Measurements from ENCODE around the gene GPI. TPM values are rescaled to one million over a fixed set of nuclear protein-coding genes. Genes with fewer than 3 reads are reported as not detected.

GPI gene
- total and polyA plus RNA-seq, 2 donors (not counting 3 experiments of a cell fraction or from before 2014, with no cell fraction given), result 131 to 273 TPM

GRCh38 chr19:34341935-34342680 is 22.9 kb upstream of the GPI start:
- no peaks in the 10 kb centered on the region for H3K9me1 ChIP-seq (replicated peaks; ENCODE audit: control insufficient read depth, extremely low read depth, insufficient read depth, low read length)
- peaks cover 24 to 45% of the 10 kb centered on the region in 2 experiments for H3K36me3 ChIP-seq (ENCODE audit: control insufficient read depth in 2 of 2, extremely low read depth in 1 of 2, insufficient read depth in 2 of 2, low read length in 2 of 2)
- TF ChIP-seq MYC (IDR thresholded peaks at IDR 0.05; ENCODE audit: low read depth, low read length) (no peak), GATA2 (IDR thresholded peaks at IDR 0.05; ENCODE audit: insufficient read depth, insufficient read length, low read depth, low read length) (no peak), FOS (IDR thresholded peaks at IDR 0.05; ENCODE audit: borderline replicate concordance, insufficient read depth, low read length) (no peak), MAX (IDR thresholded peaks at IDR 0.05; ENCODE audit: insufficient read depth, insufficient read length) (no peak), CTCF (IDR thresholded peaks at IDR 0.05; ENCODE audit: extremely low read depth in 1 of 2, insufficient read depth in 1 of 2, low read depth in 1 of 2, low read length in 2 of 2) (no peak), JUN (IDR thresholded peaks at IDR 0.05; ENCODE audit: borderline replicate concordance, insufficient read depth, insufficient read length, low read depth) (no peak), POLR2AphosphoS5 (IDR thresholded peaks at IDR 0.05; ENCODE audit: insufficient read depth, low read depth, low read length) (no peak), POLR2A (IDR thresholded peaks at IDR 0.05; ENCODE audit: low read depth, low read length) (no peak), EZH2 (IDR thresholded peaks at IDR 0.05; ENCODE audit: borderline replicate concordance, low read depth, low read length, severe bottlenecking) (no peak)
- H3K27me3 ChIP-seq (ENCODE audit: control insufficient read depth in 2 of 2, insufficient read depth in 2 of 2, low read length in 2 of 2), result no peaks in the 10 kb centered on the region
- no peak overlapping the region for H3K9ac ChIP-seq (replicated peaks; ENCODE audit: extremely low read depth, insufficient read depth, low read length)
- H4K20me1 ChIP-seq (replicated peaks; ENCODE audit: control insufficient read depth, extremely low read depth, insufficient read depth, low read length), result no peaks in the 10 kb centered on the region
- H3K9me3 ChIP-seq (replicated peaks; ENCODE audit: control insufficient read depth, insufficient read depth, low read length), result no peaks in the 10 kb centered on the region
- H3K4me2 ChIP-seq (ENCODE audit: insufficient read depth, low read length), result no peak overlapping the region
- no peak overlapping the region for H3K4me3 ChIP-seq (replicated peaks in 1 of 3; ENCODE audit: insufficient read depth in 1 of 3, low read depth in 1 of 3, low read length in 3 of 3)
- intact Hi-C loops (cut with micrococcal nuclease) (no loop called here), dilution Hi-C loops (cut with MboI; ENCODE audit: extremely low pct_ligation_motif_present, low sequenced_read_pairs) (no loop called here)
- ChIA-PET POLR2A (no interaction called here), CTCF (interaction anchor here (0.8 kb wide), 1 partner anchor 10 kb away, joined by 3 read pairs; no protein-coding TSS in a partner anchor)
- H3K27ac ChIP-seq (ENCODE audit: insufficient read depth, low read depth, low read length), result no peak overlapping the region
- H3K4me1 ChIP-seq (ENCODE audit: control insufficient read depth, extremely low read depth, insufficient read depth, low read length), result no peaks in the 10 kb centered on the region
- H3K79me2 ChIP-seq (ENCODE audit: control insufficient read depth, insufficient read depth, low read length), result no peaks in the 10 kb centered on the region
- H2AFZ ChIP-seq (ENCODE audit: low read depth, low read length), result no peak overlapping the region
- no peak for FAIRE-seq
- BruUV-seq (replicated peaks), result no TSS peak
- no peak for DNase-seq (ENCODE audit: low read depth, low spot score)
